Measurements from ENCODE around the gene IQSEC3. TPM values are rescaled to one million over a fixed set of nuclear protein-coding genes. Genes with fewer than 3 reads are reported as not detected.

IQSEC3 gene
- total and polyA plus RNA-seq, 2 donors = 0.99 to 4.4 TPM

DNA sequence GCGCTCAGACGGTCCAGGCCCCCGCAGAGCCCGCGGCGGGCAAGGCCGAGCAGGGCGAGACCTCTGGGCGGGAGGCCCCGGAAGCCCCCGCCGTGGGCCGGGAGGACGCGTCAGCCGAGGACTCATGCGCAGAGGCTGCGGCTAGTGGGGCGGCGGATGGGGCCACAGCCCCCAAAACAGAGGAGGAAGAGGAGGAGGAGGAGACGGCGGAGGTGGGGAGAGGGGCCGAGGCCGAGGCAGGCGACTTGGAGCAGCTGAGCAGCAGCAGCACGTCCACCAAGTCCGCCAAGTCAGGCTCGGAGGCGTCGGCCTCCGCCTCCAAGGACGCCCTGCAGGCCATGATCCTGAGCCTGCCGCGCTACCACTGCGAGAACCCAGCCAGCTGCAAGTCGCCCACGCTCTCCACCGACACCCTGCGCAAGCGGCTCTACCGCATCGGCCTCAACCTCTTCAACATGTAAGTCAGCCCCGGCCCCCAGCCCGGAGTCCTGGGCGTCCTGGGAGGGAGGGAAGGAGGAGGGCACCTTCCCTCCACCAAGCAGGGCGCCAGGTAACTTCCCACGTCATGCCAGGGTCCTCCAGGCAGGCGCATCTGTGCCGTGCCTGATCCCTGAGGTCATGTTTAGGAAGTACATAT is 72.4 kb downstream of the IQSEC3 start:
- Histone ChIP-seq H3K9me3 (ENCODE audit: control insufficient read depth in 2 of 2, insufficient read depth in 1 of 2, low read length in 1 of 2) (no peaks in the 10 kb centered on the region), H3K4me1 (ENCODE audit: control insufficient read depth in 2 of 2, insufficient read depth in 2 of 2, low read length in 2 of 2) (peaks cover 0 to 10% of the 10 kb centered on the region in 2 donors), H3K27ac (ENCODE audit: low read depth in 1 of 2, low read length in 1 of 2) (no peak overlapping the region), H3K27me3 (ENCODE audit: control insufficient read depth in 2 of 2, insufficient read depth in 1 of 2, low read length in 1 of 2) (peaks cover 13 to 49% of the 10 kb centered on the region in 2 donors), H3K36me3 (ENCODE audit: control insufficient read depth in 2 of 2, insufficient read depth in 2 of 2, low read length in 1 of 2) (no peaks in the 10 kb centered on the region), H3K4me3 (ENCODE audit: low read length in 2 of 2) (peak overlapping the region in 1 of 2 donors; percentile 27)
- DNase-seq (ENCODE audit: low read depth in 6 of 9, low spot score in 9 of 9) = peak in 1 of 9 donors; percentile 20
- 28% methylated on average over 49 of the region's 49 CpGs for WGBS

DNA sequence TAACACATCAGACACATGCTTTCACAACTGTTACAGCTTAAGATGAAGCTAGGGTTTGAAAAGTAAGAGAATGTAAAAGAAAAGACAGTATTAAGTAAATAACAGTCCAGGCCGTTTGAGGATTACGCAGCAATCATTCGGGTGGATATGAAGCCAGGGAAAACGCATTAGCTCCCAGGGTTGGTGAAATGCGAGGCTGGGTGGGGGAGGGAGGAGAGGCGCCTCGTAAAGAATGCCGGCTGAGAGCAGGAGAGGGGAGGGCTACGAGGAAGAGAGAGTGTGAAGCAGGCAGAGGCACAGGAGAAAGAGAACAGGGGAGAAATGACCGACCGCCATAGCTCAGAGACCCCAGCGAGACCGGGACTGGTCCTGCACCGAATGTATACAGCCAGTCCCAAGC is 73.0 kb downstream of the IQSEC3 start:
- 53% methylated on average over 14 of the region's 14 CpGs for WGBS
- Histone ChIP-seq H3K27me3 (ENCODE audit: control insufficient read depth in 2 of 2, insufficient read depth in 1 of 2, low read length in 1 of 2) (peaks cover 13 to 49% of the 10 kb centered on the region in 2 donors), H3K36me3 (ENCODE audit: control insufficient read depth in 2 of 2, insufficient read depth in 2 of 2, low read length in 1 of 2) (no peaks in the 10 kb centered on the region), H3K27ac (ENCODE audit: low read depth in 1 of 2, low read length in 1 of 2) (no peak overlapping the region), H3K4me1 (ENCODE audit: control insufficient read depth in 2 of 2, insufficient read depth in 2 of 2, low read length in 2 of 2) (peaks cover 0 to 14% of the 10 kb centered on the region in 2 donors), H3K9me3 (ENCODE audit: control insufficient read depth in 2 of 2, insufficient read depth in 1 of 2, low read length in 1 of 2) (no peaks in the 10 kb centered on the region), H3K4me3 (ENCODE audit: low read length in 2 of 2) (no peak overlapping the region)
- DNase-seq (ENCODE audit: low read depth in 6 of 9, low spot score in 9 of 9) = no peak

DNA sequence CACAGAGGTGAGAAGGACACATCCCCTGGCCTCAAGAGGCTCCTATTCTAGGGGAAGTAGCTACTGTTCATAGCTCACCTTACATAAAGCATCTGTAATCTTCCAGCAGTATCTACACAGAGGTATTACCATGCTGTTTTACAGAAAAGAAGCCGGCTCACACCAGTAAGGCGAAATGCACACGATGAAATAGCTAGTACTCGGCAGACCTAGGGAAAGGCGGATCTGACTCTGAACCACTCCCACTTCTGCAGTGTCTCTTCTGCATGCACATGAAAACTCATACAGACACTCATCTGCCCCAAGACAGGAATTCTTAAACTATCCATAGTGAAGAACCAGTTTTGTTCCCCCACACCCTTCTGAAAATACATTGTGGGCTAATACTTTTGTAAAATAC is 73.6 kb downstream of the IQSEC3 start:
- 94% methylated on average over 5 of the region's 5 CpGs for WGBS
- H3K4me3 ChIP-seq (ENCODE audit: low read length in 2 of 2) = no peak overlapping the region
- no peaks in the 10 kb centered on the region for H3K9me3 ChIP-seq (ENCODE audit: control insufficient read depth in 2 of 2, insufficient read depth in 1 of 2, low read length in 1 of 2)
- no peak overlapping the region for H3K27ac ChIP-seq (ENCODE audit: low read depth in 1 of 2, low read length in 1 of 2)
- peaks cover 13 to 49% of the 10 kb centered on the region in 2 donors for H3K27me3 ChIP-seq (ENCODE audit: control insufficient read depth in 2 of 2, insufficient read depth in 1 of 2, low read length in 1 of 2)
- H3K4me1 ChIP-seq (ENCODE audit: control insufficient read depth in 2 of 2, insufficient read depth in 2 of 2, low read length in 2 of 2) = peaks cover 0 to 14% of the 10 kb centered on the region in 2 donors
- no peak for DNase-seq (ENCODE audit: low read depth in 6 of 9, low spot score in 9 of 9)
- H3K36me3 ChIP-seq (ENCODE audit: control insufficient read depth in 2 of 2, insufficient read depth in 2 of 2, low read length in 1 of 2) = no peaks in the 10 kb centered on the region

DNA sequence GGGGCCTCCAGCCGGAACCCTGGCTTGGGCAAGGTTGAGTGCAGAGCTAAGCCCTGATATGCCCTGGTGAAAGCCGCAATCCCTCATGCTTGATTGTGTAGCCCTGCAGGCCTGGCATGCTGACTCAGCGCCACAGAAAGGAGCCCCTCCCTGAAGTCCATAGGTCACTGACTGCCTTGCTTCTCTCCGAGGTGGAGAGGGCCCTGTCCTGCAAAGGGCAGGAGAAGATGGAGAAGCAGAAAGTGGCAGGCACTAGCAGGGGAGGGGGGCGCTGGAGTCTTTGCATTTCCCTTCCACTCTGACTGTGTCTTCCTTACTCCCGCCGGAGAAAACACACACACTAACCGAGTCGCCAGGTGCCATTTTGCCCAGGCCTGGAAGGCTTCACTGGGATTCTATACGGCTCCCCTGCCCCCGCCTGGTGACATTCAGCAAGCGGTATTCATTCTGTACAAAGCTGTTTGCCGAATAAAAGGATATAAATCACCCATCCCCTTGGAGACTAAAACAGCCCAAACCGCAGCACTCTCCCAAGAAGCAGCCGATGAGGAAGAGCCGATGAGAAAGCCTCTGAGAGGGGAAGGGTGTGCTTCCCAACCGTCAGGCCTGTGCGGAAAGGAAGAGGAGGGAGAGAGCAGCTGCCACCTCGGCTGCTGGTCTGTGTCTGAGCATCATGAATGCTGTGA is 77.5 kb downstream of the IQSEC3 start:
- DNase-seq (ENCODE audit: low read depth in 6 of 9, low spot score in 9 of 9) = no peak
- no peaks in the 10 kb centered on the region for H3K9me3 ChIP-seq (ENCODE audit: control insufficient read depth in 2 of 2, insufficient read depth in 1 of 2, low read length in 1 of 2)
- 78% methylated on average over 19 of the region's 19 CpGs for WGBS
- no peak overlapping the region for H3K27ac ChIP-seq (ENCODE audit: low read depth in 1 of 2, low read length in 1 of 2)
- no peak overlapping the region for H3K4me3 ChIP-seq (ENCODE audit: low read length in 2 of 2)
- peaks cover 9 to 34% of the 10 kb centered on the region in 2 donors for H3K27me3 ChIP-seq (ENCODE audit: control insufficient read depth in 2 of 2, insufficient read depth in 1 of 2, low read length in 1 of 2)
- H3K4me1 ChIP-seq (ENCODE audit: control insufficient read depth in 2 of 2, insufficient read depth in 2 of 2, low read length in 2 of 2) = peaks cover 0 to 13% of the 10 kb centered on the region in 2 donors
- no peaks in the 10 kb centered on the region for H3K36me3 ChIP-seq (ENCODE audit: control insufficient read depth in 2 of 2, insufficient read depth in 2 of 2, low read length in 1 of 2)

DNA sequence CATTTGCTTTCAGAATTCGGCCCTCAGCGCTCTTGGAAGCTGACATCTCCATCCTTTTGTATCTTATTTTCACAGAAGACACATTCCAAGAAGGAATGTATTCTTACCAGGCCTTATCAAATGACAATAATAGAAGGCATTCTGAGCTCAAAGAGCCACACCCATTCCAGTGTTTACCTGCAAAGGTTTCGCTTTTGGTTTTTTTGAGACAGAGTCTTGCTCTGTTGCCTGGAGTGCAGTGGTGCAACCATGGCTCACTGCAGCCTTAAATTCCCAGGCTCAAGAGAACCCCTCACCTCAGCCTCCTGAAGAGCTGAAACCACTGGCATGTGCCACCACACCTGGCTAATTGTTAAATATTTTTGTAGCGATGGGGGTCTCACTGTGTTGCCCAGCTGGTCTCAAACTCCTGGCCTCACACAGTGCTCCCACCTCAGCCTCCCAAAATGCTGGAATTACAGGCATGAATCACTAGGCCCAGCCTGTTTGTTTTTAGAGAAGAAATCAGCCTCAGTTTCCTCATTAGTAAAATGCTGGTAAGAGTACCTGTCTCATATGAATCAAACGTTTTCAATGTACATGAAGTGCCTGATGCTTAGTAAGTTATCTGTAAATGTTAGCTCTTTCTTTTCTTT is 78.2 kb downstream of the IQSEC3 start:
- peaks cover 5 to 27% of the 10 kb centered on the region in 2 donors for H3K27me3 ChIP-seq (ENCODE audit: control insufficient read depth in 2 of 2, insufficient read depth in 1 of 2, low read length in 1 of 2)
- no peak overlapping the region for H3K4me3 ChIP-seq (ENCODE audit: low read length in 2 of 2)
- no peak for DNase-seq (ENCODE audit: low read depth in 6 of 9, low spot score in 9 of 9)
- peak overlapping the region in 1 of 2 donors; percentile 37 for H3K27ac ChIP-seq (ENCODE audit: low read depth in 1 of 2, low read length in 1 of 2)
- H3K36me3 ChIP-seq (ENCODE audit: control insufficient read depth in 2 of 2, insufficient read depth in 2 of 2, low read length in 1 of 2) = no peaks in the 10 kb centered on the region
- H3K9me3 ChIP-seq (ENCODE audit: control insufficient read depth in 2 of 2, insufficient read depth in 1 of 2, low read length in 1 of 2) = no peaks in the 10 kb centered on the region
- WGBS = 73% methylated on average over 5 of the region's 5 CpGs
- peaks cover 0 to 16% of the 10 kb centered on the region in 2 donors for H3K4me1 ChIP-seq (ENCODE audit: control insufficient read depth in 2 of 2, insufficient read depth in 2 of 2, low read length in 2 of 2)

DNA sequence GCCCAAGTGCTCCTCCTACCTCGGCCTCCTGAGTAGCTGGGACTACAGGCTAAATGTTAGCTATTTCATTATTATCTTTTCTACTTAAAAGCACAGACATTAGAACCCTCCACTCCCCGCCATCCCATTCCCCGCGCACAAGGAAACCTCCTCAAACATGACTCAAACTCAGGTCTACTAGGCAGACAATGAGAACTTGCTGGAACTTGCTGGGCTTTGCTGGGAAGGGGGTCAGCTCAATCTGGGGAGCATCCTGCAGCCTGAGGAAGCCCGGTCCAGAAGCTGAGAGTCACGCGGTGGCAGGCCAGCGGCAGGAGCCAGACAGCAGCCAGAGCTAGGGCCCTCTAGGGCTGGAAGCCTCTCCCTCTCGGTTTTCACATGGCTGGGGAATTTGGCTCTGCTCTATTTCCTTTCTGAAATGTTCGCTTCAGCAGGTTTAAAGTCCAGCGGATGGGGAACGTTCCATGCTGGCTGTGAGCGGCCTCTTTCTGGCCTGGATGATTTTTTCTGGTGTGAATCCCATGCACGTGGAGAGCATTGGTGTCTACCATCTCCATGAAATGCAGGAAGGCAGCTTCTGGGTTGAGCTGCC is 78.9 kb downstream of the IQSEC3 start:
- WGBS = 91% methylated on average over 14 of the region's 14 CpGs
- peaks cover 0 to 16% of the 10 kb centered on the region in 2 donors for H3K4me1 ChIP-seq (ENCODE audit: control insufficient read depth in 2 of 2, insufficient read depth in 2 of 2, low read length in 2 of 2)
- peak overlapping the region in 1 of 2 donors; percentile 37 for H3K27ac ChIP-seq (ENCODE audit: low read depth in 1 of 2, low read length in 1 of 2)
- DNase-seq (ENCODE audit: low read depth in 6 of 9, low spot score in 9 of 9) = no peak
- H3K4me3 ChIP-seq (ENCODE audit: low read length in 2 of 2) = no peak overlapping the region
- no peaks in the 10 kb centered on the region for H3K9me3 ChIP-seq (ENCODE audit: control insufficient read depth in 2 of 2, insufficient read depth in 1 of 2, low read length in 1 of 2)
- H3K36me3 ChIP-seq (ENCODE audit: control insufficient read depth in 2 of 2, insufficient read depth in 2 of 2, low read length in 1 of 2) = no peaks in the 10 kb centered on the region
- H3K27me3 ChIP-seq (ENCODE audit: control insufficient read depth in 2 of 2, insufficient read depth in 1 of 2, low read length in 1 of 2) = peaks cover 5 to 20% of the 10 kb centered on the region in 2 donors

DNA sequence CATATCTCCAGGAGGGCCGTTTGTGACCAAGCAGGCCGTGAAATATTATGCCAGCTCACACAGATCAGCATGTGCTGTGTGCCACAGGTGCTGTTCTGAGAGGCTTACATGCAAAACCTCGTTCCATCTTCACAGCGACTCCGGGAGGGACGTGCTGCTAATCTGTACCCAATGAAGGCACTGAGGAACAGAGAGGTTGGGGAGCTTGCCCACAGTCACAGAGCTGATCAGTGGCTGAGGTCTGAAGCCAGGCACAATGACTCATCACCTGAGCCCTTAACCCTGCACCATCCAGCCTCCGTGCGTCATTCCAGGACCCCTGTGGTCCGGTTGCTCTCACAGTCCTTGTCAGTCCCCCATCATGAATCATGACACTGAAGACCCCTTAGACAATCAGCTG is 80.7 kb downstream of the IQSEC3 start:
- Histone ChIP-seq H3K4me3 (ENCODE audit: low read length in 2 of 2) (no peak overlapping the region), H3K4me1 (ENCODE audit: control insufficient read depth in 2 of 2, insufficient read depth in 2 of 2, low read length in 2 of 2) (peaks cover 0 to 13% of the 10 kb centered on the region in 2 donors), H3K9me3 (ENCODE audit: control insufficient read depth in 2 of 2, insufficient read depth in 1 of 2, low read length in 1 of 2) (no peaks in the 10 kb centered on the region), H3K36me3 (ENCODE audit: control insufficient read depth in 2 of 2, insufficient read depth in 2 of 2, low read length in 1 of 2) (no peaks in the 10 kb centered on the region), H3K27me3 (ENCODE audit: control insufficient read depth in 2 of 2, insufficient read depth in 1 of 2, low read length in 1 of 2) (peaks cover 0 to 3% of the 10 kb centered on the region in 2 donors), H3K27ac (ENCODE audit: low read depth in 1 of 2, low read length in 1 of 2) (no peak overlapping the region)
- DNase-seq (ENCODE audit: low read depth in 6 of 9, low spot score in 9 of 9) = no peak
- WGBS = 93% methylated on average over 9 of the region's 9 CpGs

DNA sequence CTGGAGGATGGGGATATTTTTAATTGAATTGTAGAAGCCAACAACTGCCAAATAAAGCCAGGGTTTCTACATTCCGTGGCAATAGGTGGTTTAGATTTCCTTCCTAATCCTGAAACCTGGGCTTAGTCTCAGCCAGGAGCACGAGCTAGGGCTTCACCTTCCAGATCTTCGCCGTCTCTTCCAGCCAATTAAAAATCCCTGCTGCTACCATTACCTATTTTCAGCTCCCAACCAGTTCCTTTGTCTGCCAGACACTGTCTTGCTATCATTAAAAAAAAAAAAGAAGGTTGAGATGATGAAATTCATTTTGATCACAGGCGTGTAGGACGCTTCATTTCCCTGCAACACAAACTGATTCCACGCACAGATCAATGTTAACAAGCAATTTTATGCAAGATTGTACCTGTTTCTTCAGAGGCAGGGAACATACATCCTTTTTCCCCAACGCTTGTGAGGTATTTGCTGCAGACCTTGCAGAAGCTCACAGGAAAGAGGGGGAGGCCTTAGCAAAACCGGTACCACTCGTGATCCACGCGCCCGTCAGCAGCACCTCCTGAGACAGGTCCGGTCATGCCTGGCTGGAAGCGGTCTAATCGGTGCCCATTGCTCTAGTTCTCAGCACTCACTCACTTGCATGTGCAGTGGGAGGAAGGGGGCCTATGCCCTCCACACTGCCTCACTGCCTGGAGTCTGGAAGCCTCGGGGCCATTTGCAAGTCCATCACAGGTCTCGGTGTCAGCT is 82.3 kb downstream of the IQSEC3 start:
- no peaks in the 10 kb centered on the region for H3K9me3 ChIP-seq (ENCODE audit: control insufficient read depth in 2 of 2, insufficient read depth in 1 of 2, low read length in 1 of 2)
- 91% methylated on average over 18 of the region's 18 CpGs for WGBS
- peaks cover 0 to 12% of the 10 kb centered on the region in 2 donors for H3K4me1 ChIP-seq (ENCODE audit: control insufficient read depth in 2 of 2, insufficient read depth in 2 of 2, low read length in 2 of 2)
- no peak overlapping the region for H3K27ac ChIP-seq (ENCODE audit: low read depth in 1 of 2, low read length in 1 of 2)
- DNase-seq (ENCODE audit: low read depth in 6 of 9, low spot score in 9 of 9) = no peak
- no peaks in the 10 kb centered on the region for H3K36me3 ChIP-seq (ENCODE audit: control insufficient read depth in 2 of 2, insufficient read depth in 2 of 2, low read length in 1 of 2)
- H3K27me3 ChIP-seq (ENCODE audit: control insufficient read depth in 2 of 2, insufficient read depth in 1 of 2, low read length in 1 of 2) = no peaks in the 10 kb centered on the region
- H3K4me3 ChIP-seq (ENCODE audit: low read length in 2 of 2) = no peak overlapping the region
